Raji (cell line): ENCODE results near the gene IL4.

ENCODE experiments used
- POLR2A ChIP-seq: IDR thresholded peaks from 2 replicates; pipeline ENCODE4 v1.6.1; 2011; ENCODE audit warnings: low read depth, low read length, control low read depth; ENCODE audit not compliant: insufficient read depth

IL4 gene

GRCh38 chr5:132714456-132715307 lies 40.9 kb downstream of the IL4 start:
- TF ChIP-seq POLR2A: no peak

- no peak for TF ChIP-seq POLR2A
Observed at GRCh38 chr5:132718544-132719312, 44.9 kb downstream of the IL4 start.

- TF ChIP-seq POLR2A: no peak
Observed at GRCh38 chr5:132725745-132726144, 52.0 kb downstream of the IL4 start.

- TF ChIP-seq POLR2A: no peak
Observed at GRCh38 chr5:132729896-132730295, 56.1 kb downstream of the IL4 start.
